B cell (primary cell): ENCODE measurements around the gene LMAN1L. TPM values are rescaled to one million over a fixed set of nuclear protein-coding genes. Genes with fewer than 3 reads are reported as not detected.

Source experiments
- ATAC-seq: fragments of 200-7000 bp; cut with Tn5 transposase; one replicate; pipeline ENCODE4 v1.10.0; 2021; ENCODE audit warnings: low read depth, mild to moderate bottlenecking, moderate number of reproducible peaks, moderate library complexity
- CTCF ChIA-PET: fragments of 350-600 bp; sonication (Branson Sonifier 250); formaldehyde crosslinking; loops from one replicate; lab custom pipeline; 2021; ENCODE audit warnings: antibody characterized with exemption, inconsistent platforms; lab: Charles Lee
- POLR2A ChIA-PET: fragments of 350-600 bp; sonication (Branson Sonifier 250); formaldehyde crosslinking; loops from one replicate; lab custom pipeline; 2021; ENCODE audit warnings: antibody characterized with exemption; lab: Charles Lee
- DNase-seq: peaks from one replicate; pipeline ENCODE4 v3.0.0; 2013
- H2AFZ ChIP-seq: 2 replicates; pipeline ENCODE4 v1.6.1; 2012; ENCODE audit warnings: mild to moderate bottlenecking, low read depth, low read length; ENCODE audit not compliant: insufficient read depth, poor library complexity, severe bottlenecking
- H3K27ac ChIP-seq, 2 donors: 1 replicate in 1 of 2; 2 replicates in 1 of 2; pipeline ENCODE4 v1.5.1; 2012 to 2013; ENCODE audit warnings: low read length in 2 of 2, mild to moderate bottlenecking in 2 of 2, moderate library complexity in 1 of 2
- H3K27me3 ChIP-seq, 4 experiments: fragments of 200-600 bp in 1 of 4; sonication (generic) in 1 of 4; replicated peaks in 1 of 4; 1 replicate in 2 of 4; 2 replicates in 2 of 4; pipeline versions ENCODE4 v1.6.1 to v1.7.0; 2013 to 2016; ENCODE audit warnings: low read length in 3 of 4, mild to moderate bottlenecking in 2 of 4, mixed read lengths in 1 of 4, moderate library complexity in 1 of 4; ENCODE audit not compliant: insufficient read depth in 4 of 4, control insufficient read depth in 3 of 4; ENCODE audit errors: control extremely low read depth in 1 of 4
- H3K36me3 ChIP-seq, 2 experiments: replicated peaks in 1 of 2; 1 replicate in 1 of 2; 2 replicates in 1 of 2; pipeline versions ENCODE4 v1.6.1 to v1.7.1; 2013; ENCODE audit warnings: low read length in 1 of 2; ENCODE audit not compliant: insufficient read depth in 2 of 2, control insufficient read depth in 1 of 2; ENCODE audit errors: control extremely low read depth in 1 of 2, extremely low read depth in 1 of 2
- H3K4me1 ChIP-seq, 2 donors: fragments of 200-600 bp in 1 of 2; sonication (generic) in 1 of 2; 1 replicate in 1 of 2; 2 replicates in 1 of 2; pipeline versions ENCODE4 v1.5.1 to v1.6.1; 2013 to 2017; ENCODE audit warnings: low read length in 2 of 2; ENCODE audit not compliant: control insufficient read depth in 2 of 2, insufficient read depth in 2 of 2
- H3K4me2 ChIP-seq: replicated peaks from 2 replicates; pipeline ENCODE3; 2012; ENCODE audit warnings: mild to moderate bottlenecking, low read depth, low read length; ENCODE audit not compliant: poor library complexity, severe bottlenecking
- H3K4me3 ChIP-seq, 5 experiments: fragments of 200-600 bp in 1 of 5; sonication (generic) in 1 of 5; 1 replicate in 3 of 5; 2 replicates in 2 of 5; pipeline versions ENCODE4 v1.5.1 to v1.7.0; 2011 to 2016; ENCODE audit warnings: low read length in 4 of 5, mild to moderate bottlenecking in 4 of 5, low read depth in 2 of 5, control low read depth in 1 of 5, moderate library complexity in 1 of 5; ENCODE audit not compliant: insufficient read depth in 1 of 5; ENCODE audit errors: control extremely low read depth in 1 of 5, extremely low read depth in 1 of 5
- H3K79me2 ChIP-seq: fragments of 200-600 bp; sonication (generic); one replicate; pipeline ENCODE4 v1.6.0; 2016; ENCODE audit warnings: low read length; ENCODE audit not compliant: control insufficient read depth, insufficient read depth
- H3K9ac ChIP-seq: fragments of 200-600 bp; sonication (generic); 2 replicates; pipeline ENCODE4 v1.6.1; 2017; ENCODE audit warnings: mild to moderate bottlenecking, low read length, moderate library complexity
- H3K9me3 ChIP-seq, 3 donors: one replicate each; pipeline versions ENCODE4 v1.6.1 to v1.7.1; 2013; ENCODE audit warnings: low read length in 2 of 3; ENCODE audit not compliant: control insufficient read depth in 2 of 3, insufficient read depth in 1 of 3; ENCODE audit errors: control extremely low read depth in 1 of 3
- H4K20me1 ChIP-seq: 2 replicates; pipeline ENCODE4 v1.6.0; 2012; ENCODE audit warnings: mild to moderate bottlenecking, low read length; ENCODE audit not compliant: insufficient read depth, control insufficient read depth, poor library complexity, severe bottlenecking
- H3K27ac Mint-ChIP-seq: one replicate; pipeline ENCODE4 v1.8.0; 2021; ENCODE audit warnings: mixed read lengths
- H3K27me3 Mint-ChIP-seq: one replicate; pipeline ENCODE4 v1.8.0; 2021; ENCODE audit warnings: mixed read lengths
- H3K4me1 Mint-ChIP-seq: one replicate; pipeline ENCODE4 v1.8.0; 2021; ENCODE audit warnings: mixed read lengths
- H3K4me3 Mint-ChIP-seq: one replicate; pipeline ENCODE4 v1.8.0; 2021; ENCODE audit warnings: mixed read lengths
- H3K9me3 Mint-ChIP-seq: one replicate; pipeline ENCODE4 v1.8.0; 2022; ENCODE audit warnings: mixed read lengths; ENCODE audit not compliant: insufficient read depth
- CTCF ChIP-seq: fragments of 200-600 bp; IDR thresholded peaks from one replicate; pipeline ENCODE4 v1.8.0; 2022; ENCODE audit warnings: antibody characterized with exemption, mild to moderate bottlenecking
- EZH2 ChIP-seq: IDR thresholded peaks from 2 replicates; pipeline ENCODE4 v1.6.1; 2012; ENCODE audit warnings: borderline replicate concordance, low read depth, mild to moderate bottlenecking, moderate library complexity, low read length; ENCODE audit not compliant: insufficient read depth, poor library complexity, severe bottlenecking
- WGBS: methylation state at CpG from one replicate; pipeline ENCODE4 v1.1.5; 2013; ENCODE audit warnings: missing lambda C conversion rate; ENCODE audit not compliant: insufficient coverage; 5-methylcytosine and 5-hydroxymethylcytosine counted together
- intact Hi-C: fragments of 100-400 bp; cut with micrococcal nuclease; formaldehyde crosslinking; loops from one replicate; pipeline ENCODE4 v1.10.0; 2022
- polyA plus RNA-seq: library from polyadenylated mRNA; depleted of rRNA; stranded (reverse); fragments of >200 nt; gene quantifications from 2 replicates; pipeline ENCODE4 v1.2.3, GENCODE V29; 2012
- total RNA-seq, 2 donors: library from RNA; stranded (reverse); fragments of 120-200 nt in 1 of 2; gene quantifications; 1 replicate in 1 of 2; 2 replicates in 1 of 2; pipeline versions ENCODE4 v1.2.3 to v1.2.4, GENCODE V29; 2013 to 2022

The LMAN1L gene
- total and polyA plus RNA-seq, 2 donors (not counting 1 experiment from before 2014, with no cell fraction given) = 0.60 to 1.1 TPM

GRCh38 chr15:74827614-74828013, 15.0 kb downstream of the LMAN1L start:
- no peak overlapping the region for H3K27ac Mint-ChIP-seq
- peaks cover 31% of the 10 kb centered on the region for H3K27me3 Mint-ChIP-seq
- Histone ChIP-seq H3K4me1 (peaks cover 5 to 6% of the 10 kb centered on the region in 2 donors), H3K79me2 (no peaks in the 10 kb centered on the region), H3K4me3 (no peak overlapping the region), H4K20me1 (peaks cover 4% of the 10 kb centered on the region), H2AFZ (no peak overlapping the region), H3K27ac (no peak overlapping the region), H3K36me3 (no peaks in the 10 kb centered on the region), H3K9me3 (peaks cover 0 to 22% (median 0%) of the 10 kb centered on the region in 3 donors), H3K9ac (no peak overlapping the region), H3K27me3 (peaks cover 0 to 45% (median 17%) of the 10 kb centered on the region in 4 experiments), H3K4me2 (no peak overlapping the region)
- no peak for ATAC-seq
- intact Hi-C loops = no loop called here
- peaks cover under 1% of the 10 kb centered on the region for H3K4me1 Mint-ChIP-seq
- no peaks in the 10 kb centered on the region for H3K9me3 Mint-ChIP-seq
- H3K4me3 Mint-ChIP-seq = no peak overlapping the region
- DNase-seq = no peak
- ChIA-PET POLR2A (interaction anchor here (0.6 kb wide), 2 partner anchors 54 to 168 kb away, joined by 3 read pairs; no protein-coding TSS in a partner anchor), CTCF (interaction anchor here (1.0 to 2.5 kb wide), 4 partner anchors 9 to 126 kb away, joined by 3 to 9 read pairs (median 4); no protein-coding TSS in a partner anchor)
- no peak for TF ChIP-seq CTCF
- no peak for TF ChIP-seq EZH2
- WGBS = 65% methylated on average over 5 of the region's 5 CpGs

- Histone ChIP-seq H3K4me1 (peaks cover 5 to 17% of the 10 kb centered on the region in 2 donors), H3K79me2 (no peaks in the 10 kb centered on the region), H3K4me2 (no peak overlapping the region), H3K27me3 (peaks cover 0 to 43% (median 17%) of the 10 kb centered on the region in 4 experiments), H3K36me3 (no peaks in the 10 kb centered on the region), H3K9me3 (peaks cover 0 to 19% (median 0%) of the 10 kb centered on the region in 3 donors), H3K4me3 (no peak overlapping the region), H2AFZ (no peak overlapping the region), H4K20me1 (peaks cover 4% of the 10 kb centered on the region), H3K27ac (no peak overlapping the region), H3K9ac (no peak overlapping the region)
- CTCF ChIA-PET = interaction anchor here (1.2 to 6.6 kb wide), 3 partner anchors 10 to 192 kb away, joined by 3 to 46 read pairs (median 5); no protein-coding TSS in a partner anchor
- DNase-seq (no peak), ATAC-seq (no peak)
- TF ChIP-seq CTCF = no peak
- TF ChIP-seq EZH2 = no peak
- no peaks in the 10 kb centered on the region for H3K9me3 Mint-ChIP-seq
- H3K4me1 Mint-ChIP-seq = peaks cover 4% of the 10 kb centered on the region
- peaks cover 31% of the 10 kb centered on the region for H3K27me3 Mint-ChIP-seq
- POLR2A ChIA-PET = interaction anchor here (0.6 kb wide), 2 partner anchors 34 to 123 kb away, joined by 3 to 4 read pairs; no protein-coding TSS in a partner anchor
- WGBS = 89% methylated on average over 4 of the region's 6 CpGs
- H3K4me3 Mint-ChIP-seq = no peak overlapping the region
- intact Hi-C loops = no loop called here
- no peak overlapping the region for H3K27ac Mint-ChIP-seq
Measured at GRCh38 chr15:74828835-74829234, 16.2 kb downstream of the LMAN1L start.
